OCI-LY7 (cell line): ENCODE measurements around the gene USP4. TPM values are rescaled to one million over a fixed set of nuclear protein-coding genes. Genes with fewer than 3 reads are reported as not detected.

Experiments used
- BruUV-seq: library from RNA; stranded (reverse); fragments of 400-500 nt; replicated peaks from 2 replicates; lab custom pipeline; 2021; lab: Mats Ljungman, UMichigan
- CTCF ChIA-PET: fragments of 300-600 bp; sonication (Branson Sonifier 250); formaldehyde crosslinking; loops from one replicate; lab custom pipeline; 2022; ENCODE audit warnings: antibody characterized with exemption; ENCODE audit not compliant: unreplicated experiment; lab: Charles Lee
- POLR2A ChIA-PET: fragments of 300-600 bp; sonication (Branson Sonifier 250); formaldehyde crosslinking; loops from one replicate; lab custom pipeline; 2022; ENCODE audit warnings: antibody characterized with exemption; lab: Charles Lee
- DNase-seq: peaks from one replicate; pipeline ENCODE4 v3.0.0-alpha.2; 2015; ENCODE audit warnings: low spot score
- H2AFZ ChIP-seq: fragments of 200-600 bp; sonication (generic), shearing (Covaris generic); 2 replicates; pipeline ENCODE4 v1.6.1; 2014; ENCODE audit warnings: mild to moderate bottlenecking, antibody characterized with exemption, low read length, moderate library complexity
- H3K27ac ChIP-seq: fragments of 200-600 bp; sonication (generic); 2 replicates; pipeline ENCODE4 v1.5.1; 2014; ENCODE audit warnings: mixed run types, low read depth, mild to moderate bottlenecking, moderate library complexity, low read length, inconsistent platforms; ENCODE audit not compliant: poor library complexity, severe bottlenecking
- H3K36me3 ChIP-seq: fragments of 200-600 bp; sonication (generic); 2 replicates; pipeline ENCODE4 v1.6.1; 2014; ENCODE audit warnings: mild to moderate bottlenecking, antibody characterized with exemption, low read length, moderate library complexity, mixed read lengths; ENCODE audit not compliant: insufficient read depth
- H3K4me1 ChIP-seq: fragments of 200-600 bp; sonication (generic); 2 replicates; pipeline ENCODE4 v1.5.1; 2014; ENCODE audit warnings: mild to moderate bottlenecking, low read length; ENCODE audit not compliant: insufficient read depth, poor library complexity, severe bottlenecking
- H3K4me2 ChIP-seq: fragments of 200-600 bp; sonication (generic); 2 replicates; pipeline ENCODE4 v1.6.1; 2014; ENCODE audit warnings: mild to moderate bottlenecking, low read length
- H3K4me3 ChIP-seq: fragments of 200-600 bp; sonication (generic); 2 replicates; pipeline ENCODE4 v1.5.1; 2014; ENCODE audit warnings: mild to moderate bottlenecking, low read depth, low read length; ENCODE audit not compliant: poor library complexity, severe bottlenecking
- H3K79me2 ChIP-seq: fragments of 200-600 bp; sonication (generic); 2 replicates; pipeline ENCODE4 v1.6.1; 2016; ENCODE audit warnings: low read depth, mild to moderate bottlenecking, low read length, moderate library complexity, mixed read lengths; ENCODE audit not compliant: insufficient read depth
- H3K9me2 ChIP-seq: fragments of 200-600 bp; sonication (generic); 2 replicates; pipeline ENCODE4 v1.6.1; 2016; ENCODE audit warnings: mild to moderate bottlenecking, low read length, mixed read lengths; ENCODE audit not compliant: insufficient read depth
- H3K9me3 ChIP-seq: fragments of 200-600 bp; sonication (generic); 2 replicates; pipeline ENCODE4 v1.6.1; 2014; ENCODE audit warnings: mild to moderate bottlenecking, mixed run types, low read length, mixed read lengths
- H4K20me1 ChIP-seq: fragments of 200-600 bp; sonication (generic); 2 replicates; pipeline ENCODE4 v1.6.1; 2014; ENCODE audit warnings: mild to moderate bottlenecking, antibody characterized with exemption, low read length, moderate library complexity, mixed read lengths; ENCODE audit not compliant: insufficient read depth
- EZH2phosphoT487 ChIP-seq: fragments of 200-600 bp; sonication (generic); IDR thresholded peaks from 2 replicates; pipeline ENCODE4 v1.6.1; 2018; ENCODE audit warnings: low read depth, borderline replicate concordance, mild to moderate bottlenecking, mixed run types, antibody characterized with exemption, low read length, moderate library complexity, mixed read lengths
- intact Hi-C: fragments of 100-400 bp; cut with micrococcal nuclease; formaldehyde crosslinking; loops from one replicate; pipeline ENCODE4 v1.10.0; 2022; ENCODE audit not compliant: unreplicated experiment
- total RNA-seq, 2 experiments: library from RNA; depleted of rRNA in 1 of 2; stranded (reverse); fragments of >200 nt in 1 of 2; shearing (Covaris generic) in 1 of 2; gene quantifications; 2 replicates each; pipeline ENCODE4 v1.2.3, GENCODE V29; 2014 to 2022
- TF ChIP-seq, protein P1 (sequence below): fragments of 200-600 bp; sonication (generic); conservative IDR thresholded peaks from 2 replicates; pipeline ENCODE4 v1.5.1; 2014; ENCODE audit warnings: mild to moderate bottlenecking, antibody characterized with exemption, low read length, moderate library complexity, mixed read lengths

The USP4 gene
- total RNA-seq, 2 experiments from 2014 or later, result 28.6 to 74.6 TPM

DNA sequence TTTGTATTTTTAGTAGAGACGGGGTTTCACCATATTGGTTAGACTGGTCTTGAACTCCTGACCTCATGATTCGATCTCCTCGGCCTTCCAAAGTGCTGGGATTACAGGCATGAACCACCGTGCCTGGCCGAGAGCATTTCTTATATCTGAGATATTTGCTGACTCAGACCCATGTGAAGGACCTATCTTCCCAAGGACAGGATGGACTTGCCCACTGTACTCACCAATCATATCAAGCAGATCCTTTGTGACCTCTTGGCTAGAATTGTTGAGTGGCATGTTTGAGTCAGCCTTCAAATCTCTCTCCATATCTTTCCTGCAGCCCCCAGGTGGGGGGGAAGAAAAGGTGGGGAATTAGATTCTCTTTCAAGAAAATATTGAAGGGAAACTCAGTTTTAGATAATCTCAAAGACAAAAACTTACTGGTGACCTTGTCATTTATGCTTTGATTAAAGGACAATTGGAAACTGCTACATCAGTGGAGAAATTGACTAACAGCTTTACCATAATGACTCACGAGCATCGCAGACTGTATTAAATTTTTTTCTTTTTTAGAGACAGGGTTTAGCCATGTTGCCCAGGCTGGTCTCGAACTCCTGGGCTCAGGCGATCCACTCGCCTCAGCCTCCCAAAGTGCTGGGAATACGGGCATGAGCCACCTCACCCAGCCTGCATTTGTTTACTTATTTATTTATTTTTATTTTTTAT is 65.9 kb downstream of the USP4 start:
- ChIA-PET POLR2A (interaction anchor here (0.7 kb wide), 1 partner anchor 240 kb away, joined by 3 read pairs; no protein-coding TSS in a partner anchor), CTCF (no interaction called here)
- no peaks in the 10 kb centered on the region for H4K20me1 ChIP-seq
- no peak overlapping the region for H3K4me2 ChIP-seq
- H3K9me2 ChIP-seq, result no peaks in the 10 kb centered on the region
- H3K36me3 ChIP-seq, result peaks cover 65% of the 10 kb centered on the region
- intact Hi-C loops, result no loop called here
- H2AFZ ChIP-seq, result no peak overlapping the region
- H3K4me3 ChIP-seq, result no peak overlapping the region
- no peaks in the 10 kb centered on the region for H3K79me2 ChIP-seq
- TF ChIP-seq, protein P1, sequence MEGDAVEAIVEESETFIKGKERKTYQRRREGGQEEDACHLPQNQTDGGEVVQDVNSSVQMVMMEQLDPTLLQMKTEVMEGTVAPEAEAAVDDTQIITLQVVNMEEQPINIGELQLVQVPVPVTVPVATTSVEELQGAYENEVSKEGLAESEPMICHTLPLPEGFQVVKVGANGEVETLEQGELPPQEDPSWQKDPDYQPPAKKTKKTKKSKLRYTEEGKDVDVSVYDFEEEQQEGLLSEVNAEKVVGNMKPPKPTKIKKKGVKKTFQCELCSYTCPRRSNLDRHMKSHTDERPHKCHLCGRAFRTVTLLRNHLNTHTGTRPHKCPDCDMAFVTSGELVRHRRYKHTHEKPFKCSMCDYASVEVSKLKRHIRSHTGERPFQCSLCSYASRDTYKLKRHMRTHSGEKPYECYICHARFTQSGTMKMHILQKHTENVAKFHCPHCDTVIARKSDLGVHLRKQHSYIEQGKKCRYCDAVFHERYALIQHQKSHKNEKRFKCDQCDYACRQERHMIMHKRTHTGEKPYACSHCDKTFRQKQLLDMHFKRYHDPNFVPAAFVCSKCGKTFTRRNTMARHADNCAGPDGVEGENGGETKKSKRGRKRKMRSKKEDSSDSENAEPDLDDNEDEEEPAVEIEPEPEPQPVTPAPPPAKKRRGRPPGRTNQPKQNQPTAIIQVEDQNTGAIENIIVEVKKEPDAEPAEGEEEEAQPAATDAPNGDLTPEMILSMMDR, result no peak
- no peak for TF ChIP-seq EZH2phosphoT487
- H3K9me3 ChIP-seq, result no peaks in the 10 kb centered on the region
- no peak for DNase-seq
- no peaks in the 10 kb centered on the region for H3K4me1 ChIP-seq
- BruUV-seq, result no TSS peak
- H3K27ac ChIP-seq, result no peak overlapping the region

DNA sequence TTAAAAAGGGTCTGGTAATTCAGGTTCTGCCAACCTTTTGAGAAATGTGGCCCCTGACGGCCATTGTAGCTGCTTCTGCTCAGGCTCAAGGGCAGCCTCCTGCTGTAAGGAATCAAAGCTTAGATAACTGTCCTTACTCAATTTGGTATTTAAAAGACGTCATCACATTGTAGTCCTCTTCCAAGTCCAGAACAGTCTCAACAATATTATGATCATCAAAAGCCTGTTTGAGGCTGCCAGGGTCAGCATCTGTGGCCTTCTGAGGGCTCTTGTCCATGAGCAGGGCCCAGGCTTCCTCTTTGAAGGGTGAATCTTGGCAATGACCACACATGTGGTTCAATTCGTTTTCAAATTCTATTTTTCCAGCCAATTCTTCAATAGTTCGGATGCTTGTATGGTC is 68.8 kb downstream of the USP4 start:
- CTCF ChIA-PET, result no interaction called here
- POLR2A ChIA-PET, result no interaction called here
- intact Hi-C loops, result no loop called here
- Histone ChIP-seq H3K27ac (no peak overlapping the region), H3K4me3 (no peak overlapping the region), H3K36me3 (peaks cover 35% of the 10 kb centered on the region), H3K9me3 (no peaks in the 10 kb centered on the region), H3K9me2 (no peaks in the 10 kb centered on the region), H2AFZ (no peak overlapping the region), H4K20me1 (no peaks in the 10 kb centered on the region), H3K79me2 (no peaks in the 10 kb centered on the region), H3K4me1 (no peaks in the 10 kb centered on the region), H3K4me2 (no peak overlapping the region)
- BruUV-seq, result no TSS peak
- no peak for DNase-seq
- TF ChIP-seq EZH2phosphoT487, result no peak

DNA sequence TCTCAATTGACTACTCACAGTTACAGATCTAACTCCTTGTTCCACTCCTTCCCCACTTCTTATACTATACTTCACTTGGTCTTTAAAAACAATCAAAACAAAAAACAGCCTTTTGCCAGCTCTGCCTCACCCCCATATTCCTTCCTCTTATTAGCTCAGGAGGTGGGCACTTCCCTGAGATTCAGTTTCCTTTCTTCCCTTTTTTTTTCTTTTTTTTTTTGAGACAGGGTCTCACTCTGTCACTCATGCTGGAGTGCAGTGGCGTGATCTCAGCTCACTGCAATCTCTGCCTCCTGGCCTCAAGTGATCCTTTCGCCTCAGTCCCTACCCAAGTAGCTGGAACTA is 69.7 kb downstream of the USP4 start:
- H3K27ac ChIP-seq, result no peak overlapping the region
- no TSS peak for BruUV-seq
- H4K20me1 ChIP-seq, result no peaks in the 10 kb centered on the region
- H2AFZ ChIP-seq, result no peak overlapping the region
- no peak overlapping the region for H3K4me3 ChIP-seq
- no peaks in the 10 kb centered on the region for H3K9me2 ChIP-seq
- no peaks in the 10 kb centered on the region for H3K4me1 ChIP-seq
- H3K4me2 ChIP-seq, result no peak overlapping the region
- no peaks in the 10 kb centered on the region for H3K79me2 ChIP-seq
- intact Hi-C loops, result no loop called here
- POLR2A ChIA-PET, result no interaction called here
- H3K36me3 ChIP-seq, result peaks cover 30% of the 10 kb centered on the region
- CTCF ChIA-PET, result no interaction called here
- DNase-seq, result no peak
- no peaks in the 10 kb centered on the region for H3K9me3 ChIP-seq
- TF ChIP-seq, protein P1, result no peak
- TF ChIP-seq EZH2phosphoT487, result no peak
